ENCODE data around the gene TASP1. TPM values are rescaled to one million over a fixed set of nuclear protein-coding genes. Genes with fewer than 3 reads are reported as not detected.
"Not testable (repeated sequence)": the region's sequence is repeated elsewhere in the genome, so short reads cannot be mapped to it uniquely, and the experiment has no call there.

TASP1 gene
- total RNA-seq, 1 experiment from 2014 or later = 13.9 TPM

- H3K79me2 ChIP-seq (ENCODE audit: low read length); POLR2A ChIA-PET (ENCODE audit: unreplicated experiment); DNase-seq; H3K4me2 ChIP-seq (ENCODE audit: low read length); H3K9me3 ChIP-seq (ENCODE audit: low read length); H3F3A ChIP-seq (ENCODE audit: low read length, unreplicated experiment); ATAC-seq; H3K27me3 ChIP-seq (ENCODE audit: low read length); H2AFZ ChIP-seq (ENCODE audit: low read length); H3K27ac ChIP-seq (ENCODE audit: low read length); H3K4me3 ChIP-seq (ENCODE audit: low read length); H3K9me2 ChIP-seq (replicated peaks; ENCODE audit: low read length); BruUV-seq (replicated peaks); H3K9ac ChIP-seq (ENCODE audit: low read length); H3K4me1 ChIP-seq (ENCODE audit: insufficient read depth, low read length); H4K20me1 ChIP-seq (ENCODE audit: low read length); H3K36me3 ChIP-seq (ENCODE audit: low read depth, low read length); CTCF ChIA-PET: not testable (repeated sequence)
- intact Hi-C loops (cut with micrococcal nuclease) = loop anchor here (10.0 kb wide), 1 partner anchor 168 kb away; the partner anchor contains the start of genes ESF1 and NDUFAF5
Measured at GRCh38 chr20:13616713-13617112, 22.0 kb downstream of the TASP1 start.

- no peaks in the 10 kb centered on the region for H3K9me2 ChIP-seq (replicated peaks; ENCODE audit: low read length)
- no peak overlapping the region for H2AFZ ChIP-seq (ENCODE audit: low read length)
- H3F3A ChIP-seq (ENCODE audit: low read length, unreplicated experiment) = no peaks in the 10 kb centered on the region
- no peak for DNase-seq
- intact Hi-C loops (cut with micrococcal nuclease) = loop anchor here (10.0 kb wide), 1 partner anchor 171 kb away; the partner anchor contains the start of genes ESF1 and NDUFAF5
- H3K36me3 ChIP-seq (ENCODE audit: low read depth, low read length) = no peaks in the 10 kb centered on the region; the same call in 1 of the 2 replicates
- ATAC-seq = no peak
- no peaks in the 10 kb centered on the region for H4K20me1 ChIP-seq (ENCODE audit: low read length)
- H3K27ac ChIP-seq (ENCODE audit: low read length) = no peak overlapping the region
- no peak overlapping the region for H3K9ac ChIP-seq (ENCODE audit: low read length)
- H3K9me3 ChIP-seq (ENCODE audit: low read length) = no peaks in the 10 kb centered on the region
- H3K79me2 ChIP-seq (ENCODE audit: low read length) = no peaks in the 10 kb centered on the region
- no peak overlapping the region for H3K4me3 ChIP-seq (ENCODE audit: low read length)
- no peaks in the 10 kb centered on the region for H3K4me1 ChIP-seq (ENCODE audit: insufficient read depth, low read length)
- TF ChIP-seq CTCF (conservative IDR thresholded peaks at IDR 0.05; ENCODE audit: low read depth, low read length) (no peak), EZH2phosphoT487 (IDR thresholded peaks at IDR 0.05; ENCODE audit: borderline replicate concordance, low read length) (no peak), EZH2 (IDR thresholded peaks at IDR 0.05; ENCODE audit: low read length, unreplicated experiment) (no peak)
- POLR2A ChIA-PET (ENCODE audit: unreplicated experiment) = no interaction called here
- H3K4me2 ChIP-seq (ENCODE audit: low read length) = no peak overlapping the region
- CTCF ChIA-PET = no interaction called here
- H3K27me3 ChIP-seq (ENCODE audit: low read length) = no peaks in the 10 kb centered on the region
- BruUV-seq (replicated peaks) = no TSS peak
Measured at GRCh38 chr20:13613917-13614316, 24.8 kb downstream of the TASP1 start.

- Histone ChIP-seq H3K36me3 (ENCODE audit: low read depth, low read length) (no peaks in the 10 kb centered on the region; the same call in 1 of the 2 replicates), H3K4me2 (ENCODE audit: low read length) (no peak overlapping the region), H2AFZ (ENCODE audit: low read length) (no peak overlapping the region), H3K27me3 (ENCODE audit: low read length) (no peaks in the 10 kb centered on the region), H3K79me2 (ENCODE audit: low read length) (no peaks in the 10 kb centered on the region), H3K4me1 (ENCODE audit: insufficient read depth, low read length) (no peaks in the 10 kb centered on the region), H3K9me3 (ENCODE audit: low read length) (no peaks in the 10 kb centered on the region), H3K9ac (ENCODE audit: low read length) (no peak overlapping the region), H3K27ac (ENCODE audit: low read length) (no peak overlapping the region), H3F3A (ENCODE audit: low read length, unreplicated experiment) (no peaks in the 10 kb centered on the region), H3K4me3 (ENCODE audit: low read length) (no peak overlapping the region), H4K20me1 (ENCODE audit: low read length) (no peaks in the 10 kb centered on the region), H3K9me2 (replicated peaks; ENCODE audit: low read length) (no peaks in the 10 kb centered on the region)
- ChIA-PET POLR2A (ENCODE audit: unreplicated experiment) (no interaction called here), CTCF (no interaction called here)
- intact Hi-C loops (cut with micrococcal nuclease) = loop anchor here (10.0 kb wide), 1 partner anchor 173 kb away; the partner anchor contains the start of genes ESF1 and NDUFAF5
- no TSS peak for BruUV-seq (replicated peaks)
- TF ChIP-seq EZH2phosphoT487 (IDR thresholded peaks at IDR 0.05; ENCODE audit: borderline replicate concordance, low read length) (no peak), EZH2 (IDR thresholded peaks at IDR 0.05; ENCODE audit: low read length, unreplicated experiment) (no peak), CTCF (conservative IDR thresholded peaks at IDR 0.05; ENCODE audit: low read depth, low read length) (no peak)
- DNase-seq = no peak
- ATAC-seq = no peak
Measured at GRCh38 chr20:13611611-13612125, 27.1 kb downstream of the TASP1 start.
